IMR-90 (cell line): Measurements from ENCODE around the gene DCAF11. TPM values are rescaled to one million over a fixed set of nuclear protein-coding genes. Genes with fewer than 3 reads are reported as not detected.

Experiments
- ATAC-seq: fragments of 200-7000 bp; cut with Tn5 transposase; 2 replicates; pipeline ENCODE4 v1.9.1; 2020; ENCODE audit warnings: low read depth, mild to moderate bottlenecking, moderate library complexity
- BruUV-seq: library from RNA; stranded (reverse); fragments of 400-500 nt; replicated peaks from 2 replicates; lab custom pipeline; 2021; lab: Mats Ljungman, UMichigan
- CTCF ChIA-PET: fragments of 300-600 bp; formaldehyde crosslinking; extraction: SDS; loops from one replicate; lab custom pipeline; 2021; ENCODE audit warnings: antibody characterized with exemption; lab: Yijun Ruan, JAX
- POLR2A ChIA-PET: fragments of 300-600 bp; sonication (Branson Sonifier 250); formaldehyde crosslinking; loops from one replicate; lab custom pipeline; 2022; ENCODE audit warnings: antibody characterized with exemption; ENCODE audit not compliant: unreplicated experiment; lab: Charles Lee
- DNase-seq: peaks from one replicate; pipeline ENCODE4 v3.0.0; 2013
- H2AFZ ChIP-seq: replicated peaks from 2 replicates; pipeline ENCODE3; 2013; ENCODE audit warnings: low read length, mild to moderate bottlenecking; ENCODE audit not compliant: poor library complexity
- H2AK5ac ChIP-seq: 2 replicates; pipeline ENCODE4 v1.6.1; 2013; ENCODE audit warnings: low read depth, low read length, inconsistent platforms
- H2AK9ac ChIP-seq: replicated peaks from 2 replicates; pipeline ENCODE3; 2013; ENCODE audit warnings: mild to moderate bottlenecking, low read depth, low read length, moderate library complexity; ENCODE audit not compliant: poor library complexity
- H2BK120ac ChIP-seq: 2 replicates; pipeline ENCODE4 v1.6.1; 2013; ENCODE audit warnings: low read depth, low read length, inconsistent platforms
- H2BK15ac ChIP-seq: 3 replicates; pipeline ENCODE4 v1.6.1; 2013; ENCODE audit warnings: low read depth, low read length, inconsistent platforms
- H2BK20ac ChIP-seq: 2 replicates; pipeline ENCODE4 v1.6.1; 2013; ENCODE audit warnings: low read depth, mild to moderate bottlenecking, inconsistent platforms, low read length, moderate library complexity
- H2BK5ac ChIP-seq: 2 replicates; pipeline ENCODE4 v1.6.1; 2013; ENCODE audit warnings: mild to moderate bottlenecking, low read depth, low read length, inconsistent platforms; ENCODE audit not compliant: poor library complexity, severe bottlenecking
- H3K14ac ChIP-seq: replicated peaks from 2 replicates; pipeline ENCODE4 v1.6.1; 2013; ENCODE audit warnings: low read depth, low read length, inconsistent platforms
- H3K18ac ChIP-seq: 2 replicates; pipeline ENCODE4 v1.6.1; 2013; ENCODE audit warnings: low read depth, low read length, control low read depth
- H3K23ac ChIP-seq: 2 replicates; pipeline ENCODE4 v1.6.1; 2013; ENCODE audit warnings: low read depth, low read length, inconsistent platforms
- H3K27ac ChIP-seq: 2 replicates; pipeline ENCODE4 v1.5.1; 2013; ENCODE audit warnings: mild to moderate bottlenecking, control low read depth, low read length; ENCODE audit not compliant: insufficient read depth
- H3K27me3 ChIP-seq: 2 replicates; pipeline ENCODE4 v1.6.1; 2013; ENCODE audit warnings: low read length; ENCODE audit not compliant: control insufficient read depth, insufficient read depth
- H3K36me3 ChIP-seq: 2 replicates; pipeline ENCODE4 v1.6.1; 2013; ENCODE audit warnings: low read length, mixed read lengths; ENCODE audit not compliant: control insufficient read depth, insufficient read depth
- H3K4ac ChIP-seq: 2 replicates; pipeline ENCODE4 v1.6.1; 2013; ENCODE audit warnings: low read depth, low read length, inconsistent platforms
- H3K4me1 ChIP-seq: 2 replicates; pipeline ENCODE4 v1.6.1; 2013; ENCODE audit warnings: low read length, mixed read lengths; ENCODE audit not compliant: control insufficient read depth, insufficient read depth
- H3K4me2 ChIP-seq: 2 replicates; pipeline ENCODE4 v1.6.1; 2013; ENCODE audit warnings: low read depth, mild to moderate bottlenecking, control low read depth, low read length, moderate library complexity
- H3K4me3 ChIP-seq: 2 replicates; pipeline ENCODE4 v1.5.1; 2013; ENCODE audit warnings: low read depth, mild to moderate bottlenecking, control low read depth, low read length, moderate library complexity; ENCODE audit not compliant: insufficient read depth
- H3K56ac ChIP-seq: 2 replicates; pipeline ENCODE4 v1.6.1; 2013; ENCODE audit warnings: low read length, inconsistent platforms; ENCODE audit not compliant: insufficient read depth; ENCODE audit errors: extremely low read depth
- H3K79me1 ChIP-seq, 2 experiments: 2 replicates each; pipeline ENCODE4 v1.6.1; 2013; ENCODE audit warnings: low read length in 2 of 2, inconsistent platforms in 1 of 2, low read depth in 1 of 2
- H3K9ac ChIP-seq: 2 replicates; pipeline ENCODE4 v1.6.1; 2013; ENCODE audit warnings: low read depth, low read length, control low read depth
- H3K9me1 ChIP-seq: 2 replicates; pipeline ENCODE4 v1.6.1; 2013; ENCODE audit warnings: low read length, inconsistent platforms; ENCODE audit not compliant: insufficient read depth
- H3K9me3 ChIP-seq: 2 replicates; pipeline ENCODE4 v1.6.1; 2013; ENCODE audit warnings: low read length; ENCODE audit not compliant: control insufficient read depth, insufficient read depth
- H4K20me1 ChIP-seq: 2 replicates; pipeline ENCODE4 v1.6.1; 2013; ENCODE audit warnings: low read length, inconsistent platforms; ENCODE audit not compliant: insufficient read depth
- H4K5ac ChIP-seq: 2 replicates; pipeline ENCODE4 v1.6.1; 2013; ENCODE audit warnings: mild to moderate bottlenecking, low read depth, low read length, control low read depth
- H4K8ac ChIP-seq, 2 experiments: 2 replicates each; pipeline ENCODE4 v1.6.1; 2013; ENCODE audit warnings: low read depth in 2 of 2, low read length in 2 of 2, control low read depth in 1 of 2, inconsistent platforms in 1 of 2
- H4K91ac ChIP-seq: 2 replicates; pipeline ENCODE4 v1.6.1; 2013; ENCODE audit warnings: low read depth, low read length, inconsistent platforms; ENCODE audit not compliant: insufficient read depth
- BHLHE40 ChIP-seq: fragments of 150-350 bp; IDR thresholded peaks from 2 replicates; pipeline ENCODE4 v1.6.1; 2016; ENCODE audit warnings: mild to moderate bottlenecking, low read depth, low read length
- CTCF ChIP-seq: conservative IDR thresholded peaks from 2 replicates; pipeline ENCODE4 v1.5.1; 2012; ENCODE audit warnings: mild to moderate bottlenecking, low read depth, low read length, improper control_type of control experiment
- MAZ ChIP-seq: IDR thresholded peaks from 2 replicates; pipeline ENCODE4 v1.6.1; 2012; ENCODE audit warnings: low read depth, mild to moderate bottlenecking, low read length, improper control_type of control experiment, moderate library complexity, borderline replicate concordance
- POLR2A ChIP-seq: IDR thresholded peaks from 2 replicates; pipeline ENCODE4 v1.6.1; 2012; ENCODE audit warnings: mild to moderate bottlenecking, low read depth, low read length
- RCOR1 ChIP-seq: IDR thresholded peaks from 2 replicates; pipeline ENCODE4 v1.6.1; 2012; ENCODE audit warnings: mild to moderate bottlenecking, low read length, improper control_type of control experiment; ENCODE audit not compliant: insufficient replicate concordance
- RFX5 ChIP-seq: IDR thresholded peaks from 2 replicates; pipeline ENCODE4 v1.8.0; 2012; ENCODE audit warnings: low read depth, mild to moderate bottlenecking, low read length, moderate library complexity
- SMC3 ChIP-seq: fragments of 150-350 bp; IDR thresholded peaks from 2 replicates; pipeline ENCODE4 v1.6.1; 2016; ENCODE audit warnings: low read depth, mild to moderate bottlenecking, antibody characterized with exemption, low read length, moderate library complexity
- WGBS, 2 experiments: methylation state at CpG; one replicate each; pipeline versions ENCODE4 v1.1.5 to v1.1.7; 2013; ENCODE audit warnings: missing lambda C conversion rate in 2 of 2; ENCODE audit not compliant: insufficient read length in 1 of 2; ENCODE audit errors: extremely low coverage in 2 of 2; 5-methylcytosine and 5-hydroxymethylcytosine counted together
- dilution Hi-C: fragments of 300-500 bp; cut with HindIII; formaldehyde crosslinking; loops from one replicate; pipeline ENCODE4 v1.14.3; 2018; ENCODE audit warnings: low sequenced_read_pairs; ENCODE audit not compliant: unreplicated experiment
- in situ Hi-C: fragments of 300-500 bp; cut with MboI; formaldehyde crosslinking; loops from 3 replicates; pipeline ENCODE4 v1.14.3; 2019; ENCODE audit warnings: low sequenced_read_pairs, inconsistent platforms, mixed read lengths
- intact Hi-C: fragments of 100-400 bp; cut with micrococcal nuclease; formaldehyde crosslinking; loops from 2 replicates; pipeline ENCODE4 v1.10.0; 2022
- polyA plus RNA-seq, 3 experiments: library from polyadenylated mRNA; depleted of rRNA; stranded (reverse); fragments of >200 nt; gene quantifications; 2 replicates each; pipeline ENCODE4 v1.2.3, GENCODE V29; 2012; ENCODE audit warnings: low replicate concordance in 1 of 3
- total RNA-seq: library from RNA; depleted of rRNA; stranded (reverse); fragments of >200 nt; gene quantifications from 2 replicates; pipeline ENCODE4 v1.2.3, GENCODE V29; 2012

Gene DCAF11
- total and polyA plus RNA-seq, 2 of the 4 experiments (the other 2 are of a cell fraction) = 21.0 to 52.0 TPM

DNA sequence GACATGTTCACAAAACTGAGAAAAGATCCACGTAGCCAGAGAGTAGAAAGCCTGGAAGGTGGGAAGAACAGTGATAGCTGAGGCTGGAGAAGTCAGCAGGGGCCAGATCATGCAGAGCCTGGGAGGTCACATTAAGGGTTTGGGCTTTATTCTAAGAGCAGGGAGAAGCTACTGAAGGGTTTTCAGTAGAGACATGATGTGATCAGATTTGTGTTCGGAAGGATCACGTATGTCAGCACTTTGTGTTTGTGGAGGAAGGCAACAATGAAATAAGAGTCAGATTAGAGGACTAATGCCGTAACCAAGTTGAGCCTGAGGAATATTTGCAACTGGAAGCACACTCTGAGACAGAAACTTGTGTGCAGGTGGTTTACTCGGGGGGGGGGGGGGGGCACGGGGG lies 24.7 kb upstream of the DCAF11 start:
- H3K14ac ChIP-seq = no peak overlapping the region
- ATAC-seq = no peak
- intact Hi-C loops (loop anchor here (1.0 kb wide), 3 partner anchors 32 to 116 kb away; no protein-coding TSS in a partner anchor), dilution Hi-C loops (no loop called here), in situ Hi-C loops (loop anchor here (5.0 to 10.0 kb wide), 2 partner anchors 33 to 115 kb away; no protein-coding TSS in a partner anchor)
- H3K9me3 ChIP-seq = no peaks in the 10 kb centered on the region
- TF ChIP-seq BHLHE40 = no peak
- TF ChIP-seq POLR2A = no peak
- TF ChIP-seq SMC3 = no peak
- no peak for TF ChIP-seq CTCF
- TF ChIP-seq RFX5 = no peak
- no peak for TF ChIP-seq RCOR1
- no peak for TF ChIP-seq MAZ
- no peak overlapping the region for H3K4ac ChIP-seq
- no peak overlapping the region for H2AK9ac ChIP-seq
- H3K9ac ChIP-seq = no peak overlapping the region
- no peak for DNase-seq
- BruUV-seq = no TSS peak
- H3K4me3 ChIP-seq = no peak overlapping the region
- H3K56ac ChIP-seq = no peak overlapping the region
- no peak overlapping the region for H3K27ac ChIP-seq
- H3K79me1 ChIP-seq = peaks cover 0 to 5% of the 10 kb centered on the region in 2 experiments; a peak in 2 of 4 replicates
- no peak overlapping the region for H2BK15ac ChIP-seq
- H4K5ac ChIP-seq = no peak overlapping the region
- no peak overlapping the region for H2AFZ ChIP-seq
- WGBS, 2 experiments = 100% methylated on average over 1 of the region's 6 CpGs; no CpG with 5 or more reads in 1 of the 2 experiments
- no peak overlapping the region for H2BK120ac ChIP-seq
- no peak overlapping the region for H3K23ac ChIP-seq
- no peak overlapping the region for H2BK5ac ChIP-seq
- no peak overlapping the region for H2BK20ac ChIP-seq
- peaks cover 14% of the 10 kb centered on the region for H3K27me3 ChIP-seq
- H3K36me3 ChIP-seq = no peaks in the 10 kb centered on the region
- H3K18ac ChIP-seq = no peak overlapping the region
- H4K20me1 ChIP-seq = no peaks in the 10 kb centered on the region
- POLR2A ChIA-PET = no interaction called here
- H3K4me1 ChIP-seq = peaks cover 3% of the 10 kb centered on the region; the same call in 1 of the 2 replicates
- 0 out of 2 replicates have a peak, but pooled peaks cover 5% of the 10 kb centered on the region for H3K9me1 ChIP-seq
- CTCF ChIA-PET = interaction anchor here (0.8 to 3.5 kb wide), 5 partner anchors 9 to 32 kb away, joined by 4 to 30 read pairs (median 7); partner anchors contain the start of genes DCAF11 and NRL
- H2AK5ac ChIP-seq = no peak overlapping the region
- H4K91ac ChIP-seq = no peak overlapping the region
- H4K8ac ChIP-seq = no peak overlapping the region
- no peak overlapping the region for H3K4me2 ChIP-seq
